Parathyroid adenoma (tissue), 2 donors: Measurements from ENCODE around the gene KRTAP5-5.

Source experiments
- H2AFZ ChIP-seq: fragments of 300-600 bp; sonication (generic); one replicate; pipeline ENCODE4 v1.7.0; 2017; ENCODE audit warnings: antibody characterized with exemption, mild to moderate bottlenecking
- H3K27ac ChIP-seq: fragments of 300-600 bp; sonication (generic); one replicate; pipeline ENCODE4 v1.7.0; 2017
- H3K27me3 ChIP-seq: fragments of 300-600 bp; sonication (generic); one replicate; pipeline ENCODE4 v1.7.0; 2017; ENCODE audit warnings: low read length; ENCODE audit not compliant: control insufficient read depth, insufficient read depth
- H3K36me3 ChIP-seq: fragments of 300-600 bp; sonication (generic); one replicate; pipeline ENCODE4 v1.7.0; 2017; ENCODE audit warnings: low read length; ENCODE audit not compliant: control insufficient read depth, insufficient read depth
- H3K4me1 ChIP-seq: fragments of 300-600 bp; sonication (generic); one replicate; pipeline ENCODE4 v1.7.0; 2017; ENCODE audit warnings: control low read depth
- H3K4me2 ChIP-seq: fragments of 300-600 bp; sonication (generic); one replicate; pipeline ENCODE4 v1.7.0; 2017; ENCODE audit warnings: low read length
- H3K4me3 ChIP-seq: fragments of 300-600 bp; sonication (generic); one replicate; pipeline ENCODE4 v1.7.0; 2017; ENCODE audit warnings: low read depth, low read length
- H3K79me2 ChIP-seq: fragments of 300-600 bp; sonication (generic); one replicate; pipeline ENCODE4 v1.7.0; 2017; ENCODE audit warnings: control low read depth
- H3K9ac ChIP-seq: fragments of 300-600 bp; sonication (generic); one replicate; pipeline ENCODE4 v1.7.0; 2017; ENCODE audit warnings: mild to moderate bottlenecking
- H3K9me3 ChIP-seq: fragments of 300-600 bp; sonication (generic); one replicate; pipeline ENCODE4 v1.7.0; 2017; ENCODE audit warnings: low read length; ENCODE audit not compliant: control insufficient read depth
- TF ChIP-seq, protein P1 (sequence below): fragments of 300-600 bp; sonication (generic); IDR thresholded peaks from one replicate; pipeline ENCODE4 v1.7.0; 2017; ENCODE audit warnings: antibody characterized with exemption, mild to moderate bottlenecking
- donor health status: primary hyperparathyroidism.

The KRTAP5-5 gene

DNA sequence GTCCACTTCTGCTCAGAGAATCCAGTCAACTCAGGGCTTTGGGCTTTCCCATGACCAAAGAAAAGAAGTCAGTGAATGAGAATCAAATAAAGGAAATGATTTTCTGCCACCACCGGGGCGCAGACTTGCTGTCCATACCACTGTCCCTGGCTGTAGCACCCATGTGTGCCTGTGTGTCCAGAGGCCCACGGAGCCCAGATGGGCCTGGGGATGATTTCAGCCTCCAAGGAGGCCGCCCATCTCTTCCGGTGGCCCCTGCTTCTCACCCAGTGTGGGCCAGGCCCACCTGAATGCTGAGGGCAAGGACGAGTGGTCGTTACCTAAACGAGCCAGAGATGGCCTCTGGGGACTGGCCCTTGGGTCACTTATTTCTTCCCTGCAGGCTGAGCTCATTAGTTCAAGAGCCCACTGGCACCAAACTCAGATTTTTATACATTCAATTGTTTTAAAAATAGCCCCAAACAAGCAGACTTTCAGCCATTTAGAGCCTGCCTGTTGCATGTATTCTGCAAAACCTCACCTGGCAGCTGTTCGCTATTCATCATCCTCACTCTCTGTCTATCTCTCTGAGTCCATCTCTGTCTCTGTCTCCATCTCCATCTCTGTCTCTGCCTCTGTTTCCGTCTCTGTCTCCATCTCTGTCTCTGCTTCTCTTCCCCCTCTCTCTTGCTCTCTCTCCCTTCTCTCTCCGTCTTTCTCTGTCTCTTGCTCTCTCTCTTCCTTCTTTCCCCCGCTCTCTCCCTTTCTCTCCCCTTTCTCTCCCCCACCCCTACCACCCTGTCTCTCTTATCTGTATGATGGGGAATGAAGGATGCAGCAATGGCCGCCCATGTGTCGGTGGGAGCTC lies 24.2 kb downstream of the KRTAP5-5 start:
- Histone ChIP-seq H3K4me2 (no peak overlapping the region), H3K4me3 (no peak overlapping the region), H3K9me3 (no peaks in the 10 kb centered on the region), H2AFZ (no peak overlapping the region), H3K36me3 (no peaks in the 10 kb centered on the region), H3K9ac (no peak overlapping the region), H3K79me2 (no peaks in the 10 kb centered on the region), H3K4me1 (no peaks in the 10 kb centered on the region), H3K27me3 (no peaks in the 10 kb centered on the region), H3K27ac (no peak overlapping the region)
- TF ChIP-seq, protein P1, sequence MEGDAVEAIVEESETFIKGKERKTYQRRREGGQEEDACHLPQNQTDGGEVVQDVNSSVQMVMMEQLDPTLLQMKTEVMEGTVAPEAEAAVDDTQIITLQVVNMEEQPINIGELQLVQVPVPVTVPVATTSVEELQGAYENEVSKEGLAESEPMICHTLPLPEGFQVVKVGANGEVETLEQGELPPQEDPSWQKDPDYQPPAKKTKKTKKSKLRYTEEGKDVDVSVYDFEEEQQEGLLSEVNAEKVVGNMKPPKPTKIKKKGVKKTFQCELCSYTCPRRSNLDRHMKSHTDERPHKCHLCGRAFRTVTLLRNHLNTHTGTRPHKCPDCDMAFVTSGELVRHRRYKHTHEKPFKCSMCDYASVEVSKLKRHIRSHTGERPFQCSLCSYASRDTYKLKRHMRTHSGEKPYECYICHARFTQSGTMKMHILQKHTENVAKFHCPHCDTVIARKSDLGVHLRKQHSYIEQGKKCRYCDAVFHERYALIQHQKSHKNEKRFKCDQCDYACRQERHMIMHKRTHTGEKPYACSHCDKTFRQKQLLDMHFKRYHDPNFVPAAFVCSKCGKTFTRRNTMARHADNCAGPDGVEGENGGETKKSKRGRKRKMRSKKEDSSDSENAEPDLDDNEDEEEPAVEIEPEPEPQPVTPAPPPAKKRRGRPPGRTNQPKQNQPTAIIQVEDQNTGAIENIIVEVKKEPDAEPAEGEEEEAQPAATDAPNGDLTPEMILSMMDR, result no peak

DNA sequence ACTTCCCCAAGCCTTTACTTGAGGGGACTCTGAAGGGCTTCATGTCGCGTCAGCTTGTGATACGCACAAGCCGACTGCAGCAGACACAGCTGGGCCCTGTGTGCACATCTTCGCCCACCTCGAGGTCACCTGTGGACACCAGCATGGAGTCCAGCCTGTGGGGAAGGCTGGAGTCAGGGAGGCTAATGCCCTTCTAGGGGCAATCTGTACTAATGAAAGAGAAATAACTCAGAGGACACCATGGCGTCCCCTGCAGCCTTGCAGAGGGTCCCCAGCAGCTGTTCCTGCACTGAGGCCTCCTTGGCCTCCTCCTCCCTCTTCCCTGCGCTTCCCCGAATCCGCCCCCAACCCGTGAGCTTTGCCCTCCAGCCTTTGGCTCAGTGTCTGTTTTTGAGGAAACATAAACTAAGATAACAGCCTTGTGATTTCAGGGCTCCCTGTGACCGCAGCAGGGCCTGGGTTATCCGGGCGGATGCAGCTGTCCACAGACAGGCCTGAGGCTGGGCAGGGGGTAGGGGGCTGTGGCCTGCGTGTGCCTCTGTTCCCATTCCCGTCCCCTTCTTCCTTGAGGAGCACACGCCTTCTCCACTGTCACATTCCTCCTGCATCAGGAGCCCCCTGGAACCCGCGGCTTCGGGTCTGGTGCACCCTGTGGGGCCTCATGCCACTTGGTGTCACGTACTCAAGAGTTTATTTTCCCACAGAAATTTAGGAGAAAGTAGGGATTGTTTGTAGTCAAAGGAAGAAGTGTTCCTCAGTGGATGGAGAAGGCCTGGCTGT lies 25.0 kb downstream of the KRTAP5-5 start:
- Histone ChIP-seq H3K4me2 (no peak overlapping the region), H3K36me3 (no peaks in the 10 kb centered on the region), H3K79me2 (no peaks in the 10 kb centered on the region), H3K9ac (no peak overlapping the region), H2AFZ (no peak overlapping the region), H3K27me3 (no peaks in the 10 kb centered on the region), H3K4me3 (no peak overlapping the region), H3K27ac (no peak overlapping the region), H3K4me1 (no peaks in the 10 kb centered on the region), H3K9me3 (no peaks in the 10 kb centered on the region)
- TF ChIP-seq, protein P1, result no peak

DNA sequence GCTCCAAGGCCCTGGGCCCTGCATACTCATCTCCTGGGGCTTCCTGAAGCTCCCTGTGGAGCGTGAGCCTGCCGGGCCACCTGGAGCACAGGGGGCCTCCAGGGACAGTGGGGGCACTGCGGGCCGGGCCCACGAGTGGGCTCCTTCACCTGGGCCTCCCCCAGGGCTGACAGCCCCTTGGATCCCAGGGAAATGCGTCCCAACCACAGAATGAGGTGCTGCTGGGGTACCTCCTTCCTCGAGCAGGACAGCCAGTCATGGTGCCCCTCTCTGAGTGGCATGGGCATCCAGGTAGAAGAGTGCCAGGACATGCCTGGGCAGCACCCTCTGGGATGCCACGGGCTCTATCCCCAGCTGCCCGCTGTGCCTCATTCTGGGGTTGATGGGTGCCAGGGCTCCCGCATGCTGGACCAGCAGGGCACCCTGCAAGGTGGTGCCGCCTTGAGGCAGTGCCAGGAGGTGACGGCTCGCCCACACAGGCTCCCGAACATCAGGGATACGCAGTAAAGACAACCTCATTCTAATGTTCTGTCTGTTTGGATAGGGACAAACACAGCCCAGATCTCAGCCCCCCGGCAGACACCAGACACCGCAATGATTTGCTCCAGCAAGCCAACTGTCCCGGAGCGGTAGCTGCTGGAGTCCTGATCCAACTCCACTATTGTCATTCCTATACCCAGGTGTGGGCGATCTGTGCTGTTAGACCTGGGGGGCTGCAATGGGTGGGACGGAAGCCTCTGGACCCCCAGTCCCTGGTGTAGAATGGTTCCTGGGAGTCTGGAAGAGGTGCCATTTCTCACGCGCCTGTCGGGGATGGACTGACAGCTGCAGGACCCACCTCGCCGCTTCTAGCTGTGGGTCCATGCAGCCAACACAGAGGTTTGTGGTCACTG lies 25.8 kb downstream of the KRTAP5-5 start:
- Histone ChIP-seq H3K36me3 (no peaks in the 10 kb centered on the region), H3K4me1 (no peaks in the 10 kb centered on the region), H3K9ac (no peak overlapping the region)

DNA sequence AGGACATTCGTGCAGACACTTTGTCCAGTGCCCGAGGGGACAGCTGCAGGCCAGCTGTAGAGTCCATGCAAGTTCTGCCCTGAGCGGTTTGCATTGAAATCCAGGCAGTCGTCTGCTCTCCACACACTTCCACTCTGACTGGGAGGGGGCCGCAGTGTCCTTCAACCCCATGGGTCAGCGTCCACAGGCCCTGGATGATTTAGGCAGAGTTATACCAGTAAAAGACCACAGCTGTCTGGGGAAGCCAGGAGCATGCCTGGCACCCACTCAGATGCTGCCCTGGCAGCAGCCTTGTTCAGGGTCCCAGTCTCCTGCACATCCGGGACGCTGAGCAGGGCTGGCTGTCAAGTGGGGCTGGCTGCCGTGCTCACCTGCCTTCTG lies 26.5 kb downstream of the KRTAP5-5 start:
- H3K9ac ChIP-seq, result no peak overlapping the region
- H3K4me1 ChIP-seq, result no peaks in the 10 kb centered on the region
- H3K9me3 ChIP-seq, result no peaks in the 10 kb centered on the region
- TF ChIP-seq, protein P1, result no peak
- H3K36me3 ChIP-seq, result no peaks in the 10 kb centered on the region
- no peak overlapping the region for H2AFZ ChIP-seq
- H3K4me2 ChIP-seq, result no peak overlapping the region
- H3K79me2 ChIP-seq, result no peaks in the 10 kb centered on the region
- no peaks in the 10 kb centered on the region for H3K27me3 ChIP-seq
- H3K27ac ChIP-seq, result no peak overlapping the region
- H3K4me3 ChIP-seq, result no peak overlapping the region

More for the DNA sequence above, 25.8 kb downstream of the KRTAP5-5 start:
- H3K79me2 ChIP-seq, result no peaks in the 10 kb centered on the region
- no peak overlapping the region for H3K27ac ChIP-seq
- TF ChIP-seq, protein P1, result no peak
- no peak overlapping the region for H2AFZ ChIP-seq
- H3K4me3 ChIP-seq, result no peak overlapping the region
- no peaks in the 10 kb centered on the region for H3K9me3 ChIP-seq
- H3K27me3 ChIP-seq, result no peaks in the 10 kb centered on the region
- no peak overlapping the region for H3K4me2 ChIP-seq
